ENCODE measurements around the gene MEMO1. TPM values are rescaled to one million over a fixed set of nuclear protein-coding genes. Genes with fewer than 3 reads are reported as not detected.
"Not testable (repeated sequence)": the region's sequence is repeated elsewhere in the genome, so short reads cannot be mapped to it uniquely, and the experiment has no call there.

The MEMO1 gene
- total RNA-seq, 2 donors from 2014 or later: 5.6 to 13.2 TPM

GRCh38 chr2:31859959-31860358 is 150.8 kb downstream of the MEMO1 start:
- no peak for TF ChIP-seq CTCF (IDR thresholded peaks at IDR 0.05)
- TF ChIP-seq POLR2A (IDR thresholded peaks at IDR 0.05): no peak
- no peak overlapping the region for H3K27ac ChIP-seq
- H3K9me3 ChIP-seq: no peaks in the 10 kb centered on the region
- intact Hi-C loops (cut with DNase I): no loop called here
- H3K4me3 ChIP-seq: no peak overlapping the region
- DNase-seq (no peak), ATAC-seq (no peak)
- no peaks in the 10 kb centered on the region for H3K27me3 ChIP-seq
- peaks cover 0 to 2% of the 10 kb centered on the region in 2 donors for H3K36me3 ChIP-seq (replicated peaks in 1 of 2; ENCODE audit: insufficient read depth in 1 of 2, low read depth in 2 of 2)
- H3K4me1 ChIP-seq: peaks cover 4% of the 10 kb centered on the region
- WGBS, 2 donors: 94 to 97% methylated on average over 2 of the region's 2 CpGs

- H3K36me3 ChIP-seq (replicated peaks in 1 of 2; ENCODE audit: insufficient read depth in 1 of 2, low read depth in 2 of 2): peaks cover 0 to 2% of the 10 kb centered on the region in 2 donors
- no peak for TF ChIP-seq POLR2A (IDR thresholded peaks at IDR 0.05)
- TF ChIP-seq CTCF (IDR thresholded peaks at IDR 0.05): no peak
- intact Hi-C loops (cut with DNase I): no loop called here
Measured at GRCh38 chr2:31853521-31853920, 157.3 kb downstream of the MEMO1 start.

GRCh38 chr2:31842150-31842549 is 168.7 kb downstream of the MEMO1 start:
- ATAC-seq; H3K27ac ChIP-seq; H3K4me3 ChIP-seq; H3K36me3 ChIP-seq (replicated peaks in 1 of 2; ENCODE audit: insufficient read depth in 1 of 2, low read depth in 2 of 2); DNase-seq; H3K9me3 ChIP-seq; H3K4me1 ChIP-seq; H3K27me3 ChIP-seq; intact Hi-C loops (cut with DNase I): not testable (repeated sequence)
- WGBS, 2 donors: 96 to 100% methylated on average over 4 to 5 of the region's 5 CpGs

More at GRCh38 chr2:31853521-31853920, 157.3 kb downstream of the MEMO1 start:
- ATAC-seq (no peak), DNase-seq (no peak)
- H3K4me1 ChIP-seq: no peaks in the 10 kb centered on the region
- H3K27ac ChIP-seq: no peak overlapping the region
- no peaks in the 10 kb centered on the region for H3K27me3 ChIP-seq
- no peak overlapping the region for H3K4me3 ChIP-seq
- no peaks in the 10 kb centered on the region for H3K9me3 ChIP-seq

GRCh38 chr2:31835450-31835849 is 175.4 kb downstream of the MEMO1 start:
- DNase-seq: no peak
- no peak overlapping the region for H3K4me3 ChIP-seq
- H3K27me3 ChIP-seq: no peaks in the 10 kb centered on the region
- WGBS, 2 donors: 71 to 74% methylated on average over 1 of the region's 1 CpG
- TF ChIP-seq POLR2A (IDR thresholded peaks at IDR 0.05) (no peak), CTCF (IDR thresholded peaks at IDR 0.05) (no peak)
- intact Hi-C loops (cut with DNase I): no loop called here
- no peaks in the 10 kb centered on the region for H3K9me3 ChIP-seq
- no peak overlapping the region for H3K27ac ChIP-seq
- H3K4me1 ChIP-seq: no peaks in the 10 kb centered on the region
- no peaks in the 10 kb centered on the region for H3K36me3 ChIP-seq (replicated peaks in 1 of 2; ENCODE audit: insufficient read depth in 1 of 2, low read depth in 2 of 2)
- no peak for ATAC-seq

- H3K4me3 ChIP-seq: no peak overlapping the region
- H3K27ac ChIP-seq: no peak overlapping the region
- ATAC-seq (no peak), DNase-seq (no peak)
- no peaks in the 10 kb centered on the region for H3K4me1 ChIP-seq
- peaks cover 0 to 4% (median 0%) of the 10 kb centered on the region in 3 donors for H3K9me3 ChIP-seq
- intact Hi-C loops (cut with DNase I): no loop called here
- no peak for TF ChIP-seq CTCF (IDR thresholded peaks at IDR 0.05)
- TF ChIP-seq POLR2A (IDR thresholded peaks at IDR 0.05): no peak
- no peaks in the 10 kb centered on the region for H3K27me3 ChIP-seq
- 82 to 85% methylated on average over 5 of the region's 5 CpGs for WGBS, 2 donors
- H3K36me3 ChIP-seq (replicated peaks in 1 of 2; ENCODE audit: insufficient read depth in 1 of 2, low read depth in 2 of 2): no peaks in the 10 kb centered on the region
Measured at GRCh38 chr2:31832363-31832762, 178.4 kb downstream of the MEMO1 start.
